Thyroid gland (tissue), 4 donors: ENCODE results near the gene NDUFS7.

Experiments used
- CTCF ChIP-seq, 6 experiments: fragments of 200-600 bp in 3 of 6; fragments of 450-650 bp in 3 of 6; sonication (generic) in 3 of 6; IDR thresholded peaks; one replicate each; pipeline ENCODE4 v1.5.1; 2016 to 2019; ENCODE audit warnings: antibody characterized with exemption in 6 of 6, mild to moderate bottlenecking in 2 of 6, inconsistent platforms in 1 of 6, moderate library complexity in 1 of 6
- POLR2A ChIP-seq, 2 donors: fragments of 450-650 bp; IDR thresholded peaks; one replicate each; pipeline ENCODE4 v1.6.1; 2017; ENCODE audit warnings: antibody characterized with exemption in 2 of 2, mild to moderate bottlenecking in 2 of 2, moderate library complexity in 1 of 2

GRCh38 chr19:1418496-1418775 lies 34.7 kb downstream of the NDUFS7 start:
- no peak for TF ChIP-seq POLR2A (IDR thresholded peaks at IDR 0.05)
- no peak for TF ChIP-seq CTCF (IDR thresholded peaks at IDR 0.05)
